Measurements from ENCODE around the gene AADACL4.
"Not testable (repeated sequence)": the region's sequence is repeated elsewhere in the genome, so short reads cannot be mapped to it uniquely, and the experiment has no call there.

The AADACL4 gene

GRCh38 chr1:12666141-12666735, 22.4 kb downstream of the AADACL4 start:
- Histone ChIP-seq H3K36me3 (replicated peaks; ENCODE audit: low read depth, low read length) (no peaks in the 10 kb centered on the region), H3K4me3 (ENCODE audit: low read length) (no peak overlapping the region), H3K4me2 (ENCODE audit: low read length) (no peak overlapping the region), H3K79me2 (ENCODE audit: low read length) (no peaks in the 10 kb centered on the region), H4K20me1 (ENCODE audit: insufficient read depth, low read length) (no peaks in the 10 kb centered on the region), H3K9me3 (ENCODE audit: insufficient read depth, low read length) (no peaks in the 10 kb centered on the region), H3K4me1 (ENCODE audit: low read length) (no peaks in the 10 kb centered on the region), H3K27me3 (ENCODE audit: low read depth, low read length) (no peaks in the 10 kb centered on the region), H3K27ac (ENCODE audit: low read length) (no peak overlapping the region), H2AFZ (ENCODE audit: low read depth, low read length) (no peak overlapping the region), H3K9ac (ENCODE audit: low read length) (no peak overlapping the region)
- TF ChIP-seq EZH2phosphoT487 (IDR thresholded peaks at IDR 0.05; ENCODE audit: low read depth) (no peak), CTCF (IDR thresholded peaks at IDR 0.05; ENCODE audit: low read depth, low read length) (no peak)

- Histone ChIP-seq H3K27ac (ENCODE audit: low read length) (no peak overlapping the region), H3K4me3 (ENCODE audit: low read length) (no peak overlapping the region), H2AFZ (ENCODE audit: low read depth, low read length) (no peak overlapping the region), H3K4me1 (ENCODE audit: low read length) (no peaks in the 10 kb centered on the region), H3K27me3 (ENCODE audit: low read depth, low read length) (no peaks in the 10 kb centered on the region), H3K79me2 (ENCODE audit: low read length) (no peaks in the 10 kb centered on the region), H3K9me3 (ENCODE audit: insufficient read depth, low read length) (no peaks in the 10 kb centered on the region), H4K20me1 (ENCODE audit: insufficient read depth, low read length) (no peaks in the 10 kb centered on the region), H3K36me3 (replicated peaks; ENCODE audit: low read depth, low read length) (no peaks in the 10 kb centered on the region), H3K4me2 (ENCODE audit: low read length) (no peak overlapping the region), H3K9ac (ENCODE audit: low read length) (no peak overlapping the region)
- TF ChIP-seq CTCF (IDR thresholded peaks at IDR 0.05; ENCODE audit: low read depth, low read length), result no peak
- TF ChIP-seq EZH2phosphoT487 (IDR thresholded peaks at IDR 0.05; ENCODE audit: low read depth), result no peak
Observed at GRCh38 chr1:12669529-12670068, 25.7 kb downstream of the AADACL4 start.

GRCh38 chr1:12674358-12674757, 30.5 kb downstream of the AADACL4 start:
- TF ChIP-seq CTCF (IDR thresholded peaks at IDR 0.05; ENCODE audit: low read depth, low read length) (no peak), EZH2phosphoT487 (IDR thresholded peaks at IDR 0.05; ENCODE audit: low read depth) (no peak)
- Histone ChIP-seq H3K79me2 (ENCODE audit: low read length) (no peaks in the 10 kb centered on the region), H3K4me2 (ENCODE audit: low read length) (no peak overlapping the region), H3K4me3 (ENCODE audit: low read length) (no peak overlapping the region), H2AFZ (ENCODE audit: low read depth, low read length) (no peak overlapping the region), H3K9me3 (ENCODE audit: insufficient read depth, low read length) (no peaks in the 10 kb centered on the region), H3K36me3 (replicated peaks; ENCODE audit: low read depth, low read length) (no peaks in the 10 kb centered on the region), H3K27ac (ENCODE audit: low read length) (no peak overlapping the region), H3K4me1 (ENCODE audit: low read length) (no peaks in the 10 kb centered on the region), H3K9ac (ENCODE audit: low read length) (no peak overlapping the region), H3K27me3 (ENCODE audit: low read depth, low read length) (no peaks in the 10 kb centered on the region), H4K20me1 (ENCODE audit: insufficient read depth, low read length) (no peaks in the 10 kb centered on the region)

GRCh38 chr1:12676122-12676521, 32.2 kb downstream of the AADACL4 start:
- not testable (repeated sequence) for H3K36me3 ChIP-seq (replicated peaks; ENCODE audit: low read depth, low read length); H3K9me3 ChIP-seq (ENCODE audit: insufficient read depth, low read length); H3K4me1 ChIP-seq (ENCODE audit: low read length); H3K79me2 ChIP-seq (ENCODE audit: low read length); H3K27me3 ChIP-seq (ENCODE audit: low read depth, low read length); H3K4me2 ChIP-seq (ENCODE audit: low read length); H3K4me3 ChIP-seq (ENCODE audit: low read length); H3K9ac ChIP-seq (ENCODE audit: low read length); H3K27ac ChIP-seq (ENCODE audit: low read length); H4K20me1 ChIP-seq (ENCODE audit: insufficient read depth, low read length); H2AFZ ChIP-seq (ENCODE audit: low read depth, low read length)

All from OCI-LY3 (cell line).